Suppressor macrophage (primary cell): ENCODE results near the gene TVP23A.
"Not testable (repeated sequence)": the region's sequence is repeated elsewhere in the genome, so short reads cannot be mapped to it uniquely, and the experiment has no call there.

Experiments used
- DNase-seq, 4 experiments: peaks; one replicate each; pipeline ENCODE4 v3.0.0-alpha.2; 2020 to 2022

TVP23A gene

DNA sequence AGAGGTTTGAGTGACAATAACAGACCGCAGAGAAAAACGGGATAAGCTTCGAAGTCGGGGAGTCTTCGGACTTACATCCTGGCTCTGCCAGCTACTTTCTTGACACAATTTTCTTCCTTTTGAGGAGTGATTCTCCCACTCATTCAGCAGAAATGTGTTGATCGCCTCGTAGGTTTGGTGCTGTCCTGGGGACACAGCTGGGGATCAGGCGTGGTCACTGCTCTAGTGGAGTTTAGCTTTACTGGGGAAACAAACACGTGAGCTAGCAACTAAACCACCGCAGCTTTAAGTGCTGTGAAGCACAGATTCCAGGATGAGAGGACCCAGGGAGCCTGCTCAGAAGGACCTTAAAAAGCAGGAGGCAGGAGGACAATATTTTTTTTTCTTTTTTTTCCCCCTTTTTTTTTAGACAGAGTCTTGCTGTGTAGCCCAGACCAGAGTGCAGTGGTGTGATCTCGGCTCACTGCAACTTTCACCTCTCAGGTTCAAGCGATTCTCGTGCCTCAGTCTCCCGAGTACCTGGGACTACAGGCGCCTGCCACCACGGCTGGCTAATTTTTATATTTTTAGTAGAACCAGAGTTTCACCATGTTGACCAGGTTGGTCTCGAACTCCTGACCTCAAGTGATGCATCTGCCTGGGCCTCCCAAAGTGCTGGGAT is 74.1 kb downstream of the TVP23A start:
- no peak for DNase-seq

DNA sequence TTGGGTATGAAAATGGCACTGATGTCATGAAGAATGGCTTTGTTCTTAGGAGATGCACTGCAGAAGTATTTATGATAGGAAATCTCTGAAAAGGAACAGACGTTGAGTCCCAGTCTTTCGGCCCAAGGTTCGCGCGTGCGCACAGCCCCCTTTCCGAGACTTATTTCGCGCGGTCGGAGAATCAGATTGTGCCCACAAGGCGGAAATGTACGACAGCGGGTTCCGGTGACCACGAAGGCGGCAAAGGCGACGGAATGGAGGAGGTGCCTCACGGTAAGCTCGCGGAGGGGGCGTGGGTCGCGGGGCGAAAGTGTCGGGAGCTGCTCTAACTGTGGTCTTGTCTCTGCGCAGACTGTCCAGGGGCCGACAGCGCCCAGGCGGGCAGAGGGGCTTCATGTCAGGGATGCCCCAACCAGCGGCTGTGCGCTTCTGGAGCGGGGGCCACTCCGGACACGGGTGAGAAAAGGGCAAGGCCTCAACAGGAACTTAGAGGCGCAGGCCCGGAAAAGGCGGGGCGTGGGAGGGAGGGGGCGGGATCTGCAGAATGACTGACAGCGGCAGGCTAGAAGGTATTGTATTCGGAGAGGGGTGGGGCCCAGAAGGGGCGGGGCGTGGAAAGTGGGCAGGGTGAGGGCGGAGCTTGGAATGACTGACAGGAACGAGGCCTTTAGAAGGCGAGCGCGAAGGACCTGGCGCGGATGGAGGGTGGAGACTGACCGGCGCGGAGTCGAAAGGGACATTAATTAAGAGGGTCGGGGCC is 74.8 kb downstream of the TVP23A start, which contains the start of gene NUBP1:
Gene NUBP1, plus strand, starts transcription at position 233 of the 760 bp plus-strand sequence. Its CDS starts 22 bp downstream, at position 255.
- DNase-seq: peak; percentile 97 to 99 (median 98)

DNA sequence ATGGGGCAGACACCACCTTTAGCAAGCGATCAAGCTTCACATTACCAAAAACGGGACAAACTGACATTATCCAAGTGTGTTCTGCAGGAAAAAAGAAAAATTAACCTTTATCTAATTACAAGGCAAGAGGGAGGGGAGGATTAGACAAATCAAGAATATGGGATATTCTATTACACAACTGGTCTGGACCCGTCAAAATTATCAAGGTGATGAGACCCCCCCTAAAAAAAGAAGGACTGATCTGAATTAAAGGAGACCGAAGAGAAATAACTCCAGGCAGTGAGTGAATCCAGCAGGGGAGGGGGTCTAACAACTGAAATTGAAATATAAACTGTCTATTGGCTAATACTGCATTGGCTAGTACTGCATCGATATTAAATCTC is 75.4 kb downstream of the TVP23A start:
- no peak for DNase-seq

DNA sequence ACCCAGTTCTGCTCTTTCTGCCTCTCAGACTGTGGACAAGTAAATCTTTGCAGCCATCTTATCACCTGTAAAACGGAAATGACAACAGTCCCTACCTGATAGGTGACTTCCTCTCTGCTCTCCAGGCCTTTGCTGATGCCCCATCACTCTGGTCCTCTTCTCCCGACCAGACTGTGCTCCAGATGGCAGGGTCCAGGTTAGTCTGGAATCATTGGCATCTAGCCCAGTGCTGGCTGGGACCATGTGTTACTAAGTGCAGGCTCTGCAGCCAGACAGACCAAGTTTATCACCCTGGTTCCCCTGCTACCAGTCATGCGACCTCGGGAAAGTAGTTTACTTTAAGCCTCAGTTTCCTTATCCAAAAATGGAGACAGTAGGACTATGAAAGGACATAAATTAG is 76.8 kb downstream of the TVP23A start:
- no peak for DNase-seq

DNA sequence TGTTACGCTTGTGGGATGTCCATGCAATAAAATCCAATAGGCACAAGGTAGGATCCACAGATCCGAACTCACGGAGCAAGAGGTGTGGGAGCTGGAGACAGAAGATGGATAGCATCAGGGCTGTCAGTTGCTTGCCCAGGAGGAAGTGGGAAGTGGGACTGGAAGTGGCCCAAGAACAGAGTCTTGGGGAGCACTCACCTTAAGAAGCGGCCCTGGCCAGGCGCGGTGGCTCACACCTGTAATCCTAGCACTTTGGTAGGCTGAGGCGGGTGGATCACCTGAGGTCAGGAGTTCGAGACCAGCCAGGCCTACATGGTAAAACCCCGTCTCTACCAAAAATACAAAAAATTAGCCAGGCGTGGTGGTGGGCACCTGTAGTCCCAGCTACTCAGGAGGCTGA is 77.3 kb downstream of the TVP23A start:
- DNase-seq: not testable (repeated sequence)

DNA sequence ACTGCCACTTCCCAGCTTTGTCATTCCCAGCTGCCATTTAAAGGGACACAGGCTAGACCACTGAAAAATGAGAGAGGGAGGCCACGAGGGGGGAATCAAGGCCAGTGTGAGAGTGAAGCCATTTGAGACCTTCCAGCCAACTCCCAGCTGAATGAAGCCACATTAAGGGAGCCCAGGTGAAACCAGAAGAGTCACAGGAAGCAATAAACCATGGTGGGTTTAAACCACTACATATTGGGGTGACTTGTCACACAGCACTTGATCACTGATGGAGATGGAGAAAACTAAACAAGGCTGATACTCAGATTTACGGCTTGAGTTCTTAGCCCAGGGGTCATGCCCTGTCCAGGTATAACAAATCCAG is 77.8 kb downstream of the TVP23A start:
- DNase-seq: no peak

DNA sequence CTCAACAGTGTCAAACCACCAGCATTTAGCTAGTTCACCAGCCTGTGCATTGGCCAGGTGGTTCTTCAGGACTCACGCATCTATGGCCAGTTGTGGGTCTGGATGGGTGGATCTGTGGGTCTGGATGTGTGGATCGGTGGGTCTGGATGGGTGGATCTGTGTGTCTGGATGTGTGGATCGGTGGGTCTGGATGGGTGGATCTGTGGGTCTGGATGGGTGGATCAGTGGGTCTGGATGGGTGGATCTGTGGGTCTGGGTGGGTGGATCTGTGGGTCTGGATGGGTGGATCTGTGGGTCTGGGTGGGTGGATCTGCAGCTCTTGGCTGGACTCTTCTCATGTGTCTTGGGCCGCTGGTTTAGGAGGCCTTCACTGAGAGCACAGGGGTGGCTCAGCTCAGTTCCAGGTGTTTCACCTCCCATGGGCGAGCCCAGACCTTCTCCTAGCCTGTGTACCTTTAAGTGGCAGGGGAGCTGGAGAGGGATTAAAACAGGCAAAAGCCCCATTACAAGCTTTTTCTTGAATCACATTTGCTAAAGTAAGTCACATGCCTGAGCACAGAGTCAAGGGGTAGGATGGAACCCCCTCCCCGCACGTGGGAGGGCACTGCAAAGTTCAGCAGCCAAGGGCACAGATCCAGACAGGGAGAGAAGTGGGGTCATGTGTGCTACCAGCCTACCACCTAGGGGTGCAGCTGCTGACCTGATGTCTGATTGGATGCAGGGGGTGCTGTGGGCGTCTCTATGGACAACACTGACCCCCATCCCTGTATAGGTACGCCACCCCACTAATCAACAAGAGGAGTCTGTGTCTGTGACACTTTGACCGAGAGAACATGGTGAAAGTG is 78.4 kb downstream of the TVP23A start:
- no peak for DNase-seq

DNA sequence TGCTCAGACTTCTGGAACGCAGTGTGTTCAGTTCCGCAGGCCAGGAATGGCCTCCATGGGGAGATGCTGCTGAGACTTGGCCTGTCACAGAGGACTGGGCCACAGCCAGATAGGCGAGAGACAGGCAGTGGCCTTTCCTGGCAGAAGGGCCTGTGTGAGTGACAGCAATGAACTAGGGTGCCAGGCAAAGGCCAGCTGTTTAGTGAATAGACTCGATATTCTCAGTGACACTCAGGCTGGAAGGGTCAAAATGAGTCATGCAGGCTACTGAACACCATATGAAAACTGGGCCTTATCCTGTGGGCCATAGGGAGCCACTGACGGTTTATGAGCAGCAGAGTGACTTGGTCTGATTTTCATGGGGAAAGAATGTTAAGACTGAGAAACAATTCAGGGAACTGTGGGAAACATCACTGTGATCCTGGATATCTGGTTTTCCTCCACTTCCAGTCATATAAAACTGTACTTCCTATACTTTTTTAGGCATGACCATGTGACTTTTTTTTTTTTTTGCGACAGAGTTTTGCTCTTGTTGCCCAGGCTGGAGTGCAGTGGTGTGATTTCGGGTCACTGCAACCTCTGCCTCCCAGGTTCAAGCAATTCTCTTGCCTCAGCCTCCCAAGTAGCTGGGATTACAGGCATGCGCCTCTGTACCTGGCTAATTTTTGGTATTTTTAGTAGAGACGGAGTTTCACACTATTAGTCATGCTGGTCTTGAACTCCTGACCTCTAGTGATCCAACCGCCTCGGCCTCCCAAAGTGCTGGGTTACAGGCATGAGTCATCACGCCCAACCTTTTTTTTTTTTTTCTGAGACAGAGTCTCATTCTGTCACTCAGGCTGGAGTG is 80.1 kb downstream of the TVP23A start:
- DNase-seq: peak; percentile 69 to 89 (median 84)

DNA sequence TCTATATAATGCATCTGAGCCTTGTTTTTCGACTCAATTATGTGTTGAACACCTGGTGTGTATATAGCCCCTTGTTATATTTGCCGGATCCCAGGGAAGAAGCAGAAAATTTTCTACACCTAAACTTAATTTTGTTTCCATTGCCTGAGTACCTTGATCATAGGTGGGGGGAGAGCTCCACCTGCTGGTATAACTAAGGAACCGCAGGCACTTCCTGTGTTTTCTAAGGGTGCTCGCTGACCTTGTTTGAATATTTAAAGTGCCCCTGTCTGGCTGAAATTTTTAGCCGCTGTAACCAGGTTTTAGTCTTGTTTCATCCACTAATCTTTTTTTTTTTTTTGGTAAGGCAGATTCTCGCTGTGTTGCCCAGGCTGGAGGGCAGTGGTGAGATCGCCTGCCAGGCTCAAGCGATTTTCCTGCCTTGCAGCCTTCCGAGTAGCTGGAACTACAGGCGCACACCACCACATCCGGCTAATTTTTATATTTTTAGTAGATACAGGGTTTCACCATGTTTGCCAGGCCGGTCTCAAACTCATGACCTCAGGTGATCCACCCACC is 81.4 kb downstream of the TVP23A start:
- DNase-seq: peak; percentile 78 to 86 (median 81)

DNA sequence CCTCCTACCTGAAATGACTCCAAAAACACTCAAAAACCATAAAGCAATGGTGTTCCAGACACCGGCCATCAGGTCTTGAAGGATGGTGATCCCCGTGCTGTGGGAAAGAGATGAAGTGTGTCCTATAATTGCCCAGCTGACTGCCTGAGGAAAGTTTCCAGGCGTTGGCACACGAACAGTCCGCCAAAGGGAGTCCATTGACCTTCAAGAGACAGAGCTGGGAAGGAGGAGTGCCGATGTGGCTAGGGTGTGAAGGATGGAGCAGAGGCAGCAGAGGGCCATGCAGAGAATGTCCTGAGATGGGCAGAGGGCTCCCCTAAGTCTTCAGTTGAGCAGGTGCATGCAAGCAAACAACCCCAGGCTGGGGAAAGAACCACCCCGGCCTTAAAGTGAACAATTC is 86.8 kb downstream of the TVP23A start:
- no peak for DNase-seq

DNA sequence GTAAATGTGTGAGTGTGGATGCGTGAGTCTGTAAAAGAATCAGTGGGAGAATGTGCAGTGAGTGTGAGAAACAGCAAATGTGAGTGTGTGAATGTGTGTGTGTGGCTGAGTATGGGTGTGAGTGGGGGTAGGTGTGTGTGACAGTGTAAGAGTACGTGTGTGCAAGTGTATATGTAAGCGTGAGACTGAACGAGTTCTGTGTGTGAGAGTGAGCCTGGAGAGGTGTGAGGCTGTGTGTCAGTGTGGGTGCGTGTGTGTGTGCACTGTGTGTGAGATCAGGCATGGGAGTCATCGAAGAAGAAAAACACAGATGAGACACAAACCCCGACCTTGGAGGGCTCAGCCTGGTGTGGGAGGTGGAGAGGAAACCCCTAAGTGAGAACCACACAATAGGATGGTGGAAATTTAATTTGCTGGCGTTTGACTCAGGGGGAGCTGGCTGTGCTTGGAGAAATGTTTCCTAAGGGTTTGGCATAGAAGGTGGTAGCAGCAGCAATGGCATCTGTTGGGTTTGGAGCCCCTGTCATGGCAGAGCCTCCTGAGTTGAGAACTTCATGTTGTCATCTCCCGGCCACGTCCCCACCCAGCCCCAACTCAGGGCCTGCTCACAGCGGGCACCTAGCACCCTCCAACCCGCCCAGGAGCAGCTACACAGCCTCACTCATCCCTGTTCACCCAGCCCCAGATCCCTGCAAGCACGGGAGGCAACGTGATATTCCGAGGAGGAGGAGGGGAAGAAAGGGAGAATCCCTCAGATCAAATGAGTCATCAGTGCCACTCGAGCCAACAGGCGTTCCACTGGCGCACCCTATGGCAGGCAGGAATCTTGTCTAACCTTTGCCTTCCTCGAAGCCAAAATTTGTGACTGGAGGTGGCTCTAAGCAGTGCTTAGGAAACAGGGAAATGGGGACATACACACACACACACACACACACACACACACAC is 89.2 kb downstream of the TVP23A start:
- DNase-seq: no peak

DNA sequence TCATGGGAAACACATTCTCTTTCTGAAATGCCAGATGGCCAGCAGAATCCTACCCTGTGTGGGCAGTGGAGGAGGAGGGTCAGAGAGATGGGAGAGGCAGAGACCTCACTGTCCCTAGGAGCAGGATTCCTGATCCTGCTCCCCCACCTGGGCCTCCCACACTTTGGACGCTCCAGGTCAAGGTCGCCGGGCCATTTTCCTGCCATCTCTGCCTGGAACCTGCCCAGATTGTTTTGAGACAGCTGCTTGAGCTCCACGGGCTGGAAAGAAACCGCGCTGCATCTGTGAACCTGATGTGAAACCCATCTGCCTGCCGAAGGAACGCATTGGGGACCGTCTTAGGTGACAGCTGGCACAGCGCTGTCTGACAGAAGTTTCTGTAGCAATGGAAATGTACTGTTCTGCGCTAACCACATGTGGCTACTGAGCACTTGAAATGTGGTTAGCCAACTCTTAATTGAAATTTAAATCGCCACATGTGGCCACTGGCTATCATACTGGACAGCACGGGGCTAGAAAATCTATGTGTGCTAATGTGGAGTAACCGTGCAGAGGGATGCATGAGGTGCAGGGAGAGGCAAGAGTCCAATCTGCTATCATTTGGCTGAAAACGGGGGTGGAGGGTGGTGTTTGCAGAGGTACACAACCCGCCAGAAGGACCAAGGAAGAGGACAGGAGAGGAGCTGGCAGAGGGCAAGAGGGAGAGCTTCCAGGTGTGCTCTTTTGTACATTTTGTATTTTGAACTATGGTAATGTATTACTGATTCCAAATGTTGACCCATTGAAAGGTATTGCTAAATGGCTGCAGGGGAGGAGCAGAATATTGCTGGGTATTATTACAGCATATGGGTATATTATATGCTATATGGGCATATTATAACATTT is 90.3 kb downstream of the TVP23A start:
- no peak for DNase-seq
